Activated T-helper 17 cell treated with anti-CD3 and anti-CD28 coated beads, Interleukin-2, amount 50 U/mL, for 72 hours (primary cell): ENCODE data around the gene RBM38. TPM values are rescaled to one million over a fixed set of nuclear protein-coding genes. Genes with fewer than 3 reads are reported as not detected.

Experiments used
- ATAC-seq: fragments of 150-1000 bp; cut with Tn5 transposase; replicated peaks from 2 replicates; pipeline ENCODE4 v1.10.0; 2021; ENCODE audit warnings: mild to moderate bottlenecking, moderate library complexity
- H3K27ac Mint-ChIP-seq: one replicate; pipeline ENCODE4 v1.8.0; 2022; ENCODE audit warnings: mixed read lengths
- H3K27me3 Mint-ChIP-seq: one replicate; pipeline ENCODE4 v1.8.0; 2022; ENCODE audit warnings: mixed read lengths
- H3K36me3 Mint-ChIP-seq: one replicate; pipeline ENCODE4 v1.8.0; 2022; ENCODE audit warnings: low read depth, mild to moderate bottlenecking, mixed read lengths
- H3K4me1 Mint-ChIP-seq: one replicate; pipeline ENCODE4 v1.8.0; 2022; ENCODE audit warnings: mixed read lengths
- H3K4me3 Mint-ChIP-seq: one replicate; pipeline ENCODE4 v1.8.0; 2022; ENCODE audit warnings: mild to moderate bottlenecking, mixed read lengths
- H3K9me3 Mint-ChIP-seq: one replicate; pipeline ENCODE4 v1.8.0; 2022; ENCODE audit warnings: mixed read lengths
- total RNA-seq, 2 donors: library from RNA; stranded (reverse); gene quantifications; one replicate each; pipeline ENCODE4 v1.2.3, GENCODE V29; 2022

The RBM38 gene
- total RNA-seq, 2 donors from 2014 or later = 63.0 to 64.3 TPM

GRCh38 chr20:57445298-57445697, 54.1 kb downstream of the RBM38 start:
- Mint-ChIP-seq H3K9me3 (no peaks in the 10 kb centered on the region), H3K36me3 (no peaks in the 10 kb centered on the region), H3K27ac (no peak overlapping the region), H3K4me3 (no peak overlapping the region), H3K27me3 (no peaks in the 10 kb centered on the region), H3K4me1 (peaks cover 4% of the 10 kb centered on the region)
- ATAC-seq = no peak

DNA sequence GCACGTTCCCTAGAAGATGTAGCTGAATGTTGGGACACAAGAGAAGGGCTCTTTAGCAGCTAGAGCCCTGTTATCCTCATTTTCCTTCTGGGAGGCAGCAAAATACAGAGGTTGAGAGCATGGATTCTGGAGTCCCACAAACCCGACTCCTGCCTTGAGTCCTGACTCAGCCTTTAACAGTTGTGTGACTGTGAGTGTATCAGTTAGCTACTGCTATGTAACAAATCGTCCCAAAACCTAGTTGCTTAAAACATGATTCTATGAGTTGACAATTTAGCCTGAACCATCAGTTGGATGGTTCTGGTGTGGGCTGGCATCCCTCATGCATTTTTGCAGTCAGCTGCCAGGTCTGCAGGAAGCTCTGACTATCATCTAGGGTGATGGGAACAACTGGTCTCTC, 54.6 kb downstream of the RBM38 start:
- Mint-ChIP-seq H3K4me3 (no peak overlapping the region), H3K9me3 (no peaks in the 10 kb centered on the region), H3K36me3 (no peaks in the 10 kb centered on the region), H3K27me3 (no peaks in the 10 kb centered on the region), H3K4me1 (peaks cover 8% of the 10 kb centered on the region), H3K27ac (no peak overlapping the region)
- ATAC-seq = no peak

- Mint-ChIP-seq H3K36me3 (no peaks in the 10 kb centered on the region), H3K27ac (no peak overlapping the region), H3K9me3 (no peaks in the 10 kb centered on the region), H3K27me3 (no peaks in the 10 kb centered on the region), H3K4me3 (no peak overlapping the region), H3K4me1 (peaks cover 15% of the 10 kb centered on the region)
- ATAC-seq = no peak
These were observed 57.7 kb downstream of the RBM38 start for GRCh38 chr20:57448764-57449354.

- Mint-ChIP-seq H3K9me3 (no peaks in the 10 kb centered on the region), H3K27me3 (no peaks in the 10 kb centered on the region), H3K27ac (no peak overlapping the region)
These were observed 58.5 kb downstream of the RBM38 start for GRCh38 chr20:57449398-57450354.

GRCh38 chr20:57450419-57450818, 59.2 kb downstream of the RBM38 start:
- Mint-ChIP-seq H3K36me3 (no peaks in the 10 kb centered on the region), H3K27me3 (no peaks in the 10 kb centered on the region), H3K27ac (no peak overlapping the region)

More at GRCh38 chr20:57449398-57450354, 58.5 kb downstream of the RBM38 start:
- ATAC-seq = no peak
- Mint-ChIP-seq H3K36me3 (no peaks in the 10 kb centered on the region), H3K4me3 (no peak overlapping the region), H3K4me1 (peaks cover 15% of the 10 kb centered on the region)

GRCh38 chr20:57450931-57451330, 59.7 kb downstream of the RBM38 start:
- H3K4me3 Mint-ChIP-seq = no peak overlapping the region
- H3K27me3 Mint-ChIP-seq = no peaks in the 10 kb centered on the region
- peaks cover 15% of the 10 kb centered on the region for H3K4me1 Mint-ChIP-seq
- no peaks in the 10 kb centered on the region for H3K36me3 Mint-ChIP-seq
- ATAC-seq = no peak
- H3K27ac Mint-ChIP-seq = no peak overlapping the region
- no peaks in the 10 kb centered on the region for H3K9me3 Mint-ChIP-seq

More at GRCh38 chr20:57450419-57450818, 59.2 kb downstream of the RBM38 start:
- peak; percentile 21 for ATAC-seq
- no peaks in the 10 kb centered on the region for H3K9me3 Mint-ChIP-seq
- no peak overlapping the region for H3K4me3 Mint-ChIP-seq
- H3K4me1 Mint-ChIP-seq = peaks cover 15% of the 10 kb centered on the region

DNA sequence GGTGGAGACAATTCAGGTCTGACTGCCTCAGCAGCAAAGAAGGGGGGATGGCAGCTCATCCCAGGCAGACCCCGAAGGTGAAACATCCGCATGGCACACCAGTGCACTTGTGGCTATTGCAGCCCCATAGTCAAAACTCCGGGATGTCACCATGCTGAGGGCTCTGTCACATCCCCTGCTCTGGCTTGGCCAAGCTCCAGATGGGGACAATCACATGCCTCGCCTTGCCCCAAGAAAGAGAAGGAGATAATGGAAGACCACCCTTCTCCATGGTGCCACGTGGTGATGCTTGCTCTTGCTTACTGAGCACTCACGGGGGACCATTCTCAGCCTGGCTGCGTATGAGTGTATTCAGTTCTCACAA, 60.2 kb downstream of the RBM38 start:
- no peak overlapping the region for H3K27ac Mint-ChIP-seq
- ATAC-seq = no peak
- H3K36me3 Mint-ChIP-seq = no peaks in the 10 kb centered on the region

DNA sequence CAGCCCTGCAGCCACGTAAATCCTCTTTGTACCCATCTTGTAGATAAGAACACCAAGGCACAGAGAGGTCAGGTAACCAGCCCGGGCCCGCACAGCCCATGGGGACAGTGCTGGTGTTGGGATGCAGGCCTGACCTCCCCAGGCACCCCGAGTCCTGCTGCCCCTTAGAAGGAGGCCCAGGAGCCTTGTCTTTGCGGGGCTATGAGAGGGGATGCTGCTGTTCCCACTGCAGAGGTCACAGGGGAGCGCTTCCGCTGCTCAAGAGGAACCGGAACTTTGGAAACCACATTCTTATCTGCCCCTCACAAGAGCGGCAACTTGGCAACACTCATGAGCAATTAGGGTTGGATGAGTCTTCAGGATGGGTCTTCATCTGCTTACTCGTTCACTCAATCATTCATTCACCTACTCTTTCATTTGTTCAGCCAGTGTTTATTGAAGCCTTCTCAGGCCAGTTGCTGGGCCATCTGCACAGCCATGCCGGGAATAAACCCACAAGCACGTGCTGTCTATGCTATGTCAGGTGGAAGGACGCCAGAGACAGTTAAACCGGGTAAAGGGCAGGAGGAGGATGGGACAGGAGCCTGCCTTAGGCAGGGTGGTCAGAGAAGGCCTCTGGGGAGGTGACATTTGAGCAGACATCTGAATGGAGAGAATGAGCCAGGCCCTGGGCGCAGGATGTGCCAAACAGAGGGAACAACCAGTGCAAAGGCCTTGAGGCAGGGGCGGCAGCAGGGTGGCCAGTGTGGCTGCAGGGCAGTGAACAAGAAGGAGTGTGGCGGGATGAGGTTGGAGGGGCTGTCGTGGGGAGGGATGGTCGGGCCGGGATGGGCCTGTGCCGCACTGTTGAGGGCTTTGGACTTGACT, 60.8 kb downstream of the RBM38 start:
- no peaks in the 10 kb centered on the region for H3K36me3 Mint-ChIP-seq
- no peak overlapping the region for H3K27ac Mint-ChIP-seq
- no peaks in the 10 kb centered on the region for H3K9me3 Mint-ChIP-seq
- peak overlapping the region; percentile 20 for H3K4me3 Mint-ChIP-seq
- H3K27me3 Mint-ChIP-seq = no peaks in the 10 kb centered on the region
- peak; percentile 32 for ATAC-seq
- peaks cover 15% of the 10 kb centered on the region for H3K4me1 Mint-ChIP-seq

More for the DNA sequence above, 60.2 kb downstream of the RBM38 start:
- H3K9me3 Mint-ChIP-seq = no peaks in the 10 kb centered on the region
- H3K4me3 Mint-ChIP-seq = peak overlapping the region; percentile 20
- peaks cover 15% of the 10 kb centered on the region for H3K4me1 Mint-ChIP-seq
- no peaks in the 10 kb centered on the region for H3K27me3 Mint-ChIP-seq

DNA sequence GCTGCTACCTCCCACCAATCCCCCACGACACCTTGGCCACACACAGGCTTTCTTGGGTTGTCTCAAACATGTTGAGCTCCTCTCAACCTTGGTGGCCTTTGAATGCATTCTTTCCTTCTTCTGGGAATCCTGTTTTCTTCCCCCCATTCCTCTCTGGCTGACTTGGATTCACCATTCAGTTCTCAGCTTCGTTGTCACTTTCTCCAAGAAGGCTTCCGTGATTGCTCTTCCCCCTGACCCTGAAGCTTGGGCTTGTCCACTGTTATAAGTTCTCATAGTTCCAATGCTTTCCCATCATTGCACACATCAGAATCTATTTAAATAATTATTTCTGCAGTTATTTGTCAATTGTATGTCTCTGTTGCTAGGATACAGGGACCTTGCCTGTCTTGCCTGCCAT, 64.2 kb downstream of the RBM38 start:
- H3K27ac Mint-ChIP-seq = no peak overlapping the region
- H3K4me1 Mint-ChIP-seq = peaks cover 11% of the 10 kb centered on the region
- no peaks in the 10 kb centered on the region for H3K9me3 Mint-ChIP-seq
- no peaks in the 10 kb centered on the region for H3K36me3 Mint-ChIP-seq
- no peak overlapping the region for H3K4me3 Mint-ChIP-seq
- ATAC-seq = no peak
- no peaks in the 10 kb centered on the region for H3K27me3 Mint-ChIP-seq

GRCh38 chr20:57456116-57456515, 64.9 kb downstream of the RBM38 start:
- no peak overlapping the region for H3K4me3 Mint-ChIP-seq
- ATAC-seq = no peak
- no peaks in the 10 kb centered on the region for H3K27me3 Mint-ChIP-seq
- no peaks in the 10 kb centered on the region for H3K36me3 Mint-ChIP-seq
- H3K9me3 Mint-ChIP-seq = no peaks in the 10 kb centered on the region
- peaks cover 6% of the 10 kb centered on the region for H3K4me1 Mint-ChIP-seq
- no peak overlapping the region for H3K27ac Mint-ChIP-seq

DNA sequence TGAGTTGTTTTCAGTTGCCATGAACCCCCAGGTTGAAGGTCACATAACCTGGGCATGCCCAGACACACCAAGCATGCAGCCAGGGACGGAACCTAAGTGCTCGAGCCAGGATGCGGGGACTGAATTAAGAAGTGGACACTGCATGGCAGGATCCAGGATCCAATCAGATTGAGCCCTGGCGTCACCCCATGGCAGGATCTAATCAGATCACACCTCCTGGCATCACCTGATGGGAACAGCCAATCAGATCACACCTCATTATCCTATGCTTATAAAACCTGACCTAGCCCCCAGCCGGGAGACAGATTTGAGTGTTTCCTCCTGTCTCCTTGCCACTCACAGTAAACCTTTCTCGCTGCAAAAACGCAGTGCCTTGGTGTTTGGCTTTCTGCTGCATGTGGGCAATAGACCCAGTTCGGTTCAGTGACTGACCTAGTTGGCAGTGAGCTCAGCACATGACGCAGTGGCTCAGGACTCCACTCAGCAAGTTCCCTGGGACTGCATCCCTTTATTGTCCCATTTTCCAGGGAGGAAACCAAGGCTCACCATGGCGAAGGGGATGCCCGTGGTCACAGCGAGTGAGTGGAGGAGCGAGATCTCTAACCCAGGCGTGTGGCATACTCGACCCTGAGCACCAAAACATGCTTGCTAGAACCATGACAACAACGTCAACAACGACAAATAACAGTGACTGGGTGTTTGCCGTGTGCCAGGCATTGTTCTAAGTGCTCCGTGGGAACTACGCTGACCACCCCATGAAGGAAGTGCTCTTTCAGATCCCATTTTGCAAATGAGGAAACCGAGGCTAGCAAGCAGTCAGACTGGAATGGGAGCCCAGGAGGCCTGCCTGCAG, 66.3 kb downstream of the RBM38 start:
- no peaks in the 10 kb centered on the region for H3K9me3 Mint-ChIP-seq
- H3K4me1 Mint-ChIP-seq = no peaks in the 10 kb centered on the region
- H3K4me3 Mint-ChIP-seq = no peak overlapping the region
- no peaks in the 10 kb centered on the region for H3K27me3 Mint-ChIP-seq
- no peak for ATAC-seq
- H3K27ac Mint-ChIP-seq = no peak overlapping the region
- H3K36me3 Mint-ChIP-seq = no peaks in the 10 kb centered on the region

DNA sequence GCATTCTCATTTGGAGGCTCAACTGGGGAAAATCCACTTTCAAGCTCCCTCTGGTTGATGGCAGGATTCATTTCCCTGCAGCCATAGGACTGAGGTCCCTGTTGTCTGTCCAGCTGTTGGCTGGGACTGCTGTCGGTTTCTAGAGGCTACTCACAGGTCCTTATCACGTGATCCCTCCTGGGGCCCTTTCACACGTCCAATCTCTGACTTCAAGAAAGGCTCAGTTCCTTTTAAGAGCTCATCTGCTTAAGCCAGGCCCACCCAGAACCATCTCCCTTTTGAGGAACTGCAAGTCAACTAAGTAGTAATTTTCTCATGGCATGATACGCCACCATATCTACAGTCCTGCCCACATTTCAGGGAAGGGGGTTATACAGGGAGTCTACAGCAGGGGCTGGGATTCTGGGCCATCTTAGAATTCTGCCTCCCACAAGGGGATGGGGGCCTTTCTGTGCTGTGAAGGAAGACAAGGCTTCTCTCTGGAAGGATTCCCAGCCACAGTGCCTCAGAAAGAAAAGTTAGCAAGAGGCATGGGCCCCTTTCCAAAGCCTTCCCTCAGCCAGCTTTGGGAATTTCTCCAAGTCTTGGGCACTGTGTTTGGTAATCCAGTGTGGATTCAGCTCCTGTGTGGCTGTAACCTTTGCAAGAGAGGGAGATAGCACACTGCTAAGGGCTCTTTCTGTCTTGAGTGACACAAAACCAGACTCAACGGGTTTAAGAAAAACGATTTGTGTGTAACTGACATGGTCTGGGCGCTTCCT, 67.4 kb downstream of the RBM38 start:
- Mint-ChIP-seq H3K4me1 (no peaks in the 10 kb centered on the region), H3K36me3 (no peaks in the 10 kb centered on the region), H3K9me3 (no peaks in the 10 kb centered on the region), H3K27me3 (no peaks in the 10 kb centered on the region), H3K27ac (no peak overlapping the region), H3K4me3 (no peak overlapping the region)
- ATAC-seq = no peak
